AG08395 (cell line): ENCODE results near the gene PHRF1.

ENCODE experiments used
- DNase-seq: peaks from one replicate; pipeline ENCODE4 v3.0.0; 2012; ENCODE audit warnings: mixed read lengths, low spot score

Gene PHRF1

GRCh38 chr11:615504-616319 lies 39.4 kb downstream of the PHRF1 start, which contains the start of gene IRF7:
Gene IRF7 (minus strand): TSS chr11:615950. CDS start chr11:615364, 586 bp downstream.
- peak; percentile 95 for DNase-seq

- no peak for DNase-seq
Measured at GRCh38 chr11:616320-617198, 40.3 kb downstream of the PHRF1 start.

GRCh38 chr11:617199-617911 lies 41.1 kb downstream of the PHRF1 start:
- DNase-seq, result no peak

GRCh38 chr11:617912-618682 lies 41.8 kb downstream of the PHRF1 start:
- no peak for DNase-seq

GRCh38 chr11:618856-619627 lies 42.8 kb downstream of the PHRF1 start:
- no peak for DNase-seq

- DNase-seq, result no peak
Measured at GRCh38 chr11:619628-620050, 43.4 kb downstream of the PHRF1 start.

GRCh38 chr11:620201-620600 lies 43.9 kb downstream of the PHRF1 start:
- DNase-seq, result no peak

GRCh38 chr11:620935-621814 lies 44.9 kb downstream of the PHRF1 start:
- DNase-seq, result no peak

- DNase-seq, result no peak
Measured at GRCh38 chr11:621838-622237, 45.6 kb downstream of the PHRF1 start.

- DNase-seq, result no peak
Measured at GRCh38 chr11:623349-623869, 47.1 kb downstream of the PHRF1 start.

GRCh38 chr11:623999-624704 lies 47.9 kb downstream of the PHRF1 start:
- peak; percentile 47 for DNase-seq

- no peak for DNase-seq
Measured at GRCh38 chr11:624705-625635, 48.7 kb downstream of the PHRF1 start, which contains the start of gene CDHR5. Gene CDHR5 (minus strand): TSS chr11:624955. CDS start chr11:624902, 53 bp downstream.

- no peak for DNase-seq
Measured at GRCh38 chr11:625636-626268, 49.5 kb downstream of the PHRF1 start.

GRCh38 chr11:626475-627307 lies 50.4 kb downstream of the PHRF1 start, which contains the start of gene SCT:
Gene SCT (minus strand): TSS chr11:627181. CDS start chr11:627143, 38 bp downstream.
- no peak for DNase-seq

GRCh38 chr11:627308-627576 lies 51.0 kb downstream of the PHRF1 start:
- no peak for DNase-seq

- no peak for DNase-seq
Measured at GRCh38 chr11:628056-628455, 51.8 kb downstream of the PHRF1 start.
